ENCODE data around the gene MYBPC1.
"Not testable (repeated sequence)": the region's sequence is repeated elsewhere in the genome, so short reads cannot be mapped to it uniquely, and the experiment has no call there.

MYBPC1 gene, protein sequence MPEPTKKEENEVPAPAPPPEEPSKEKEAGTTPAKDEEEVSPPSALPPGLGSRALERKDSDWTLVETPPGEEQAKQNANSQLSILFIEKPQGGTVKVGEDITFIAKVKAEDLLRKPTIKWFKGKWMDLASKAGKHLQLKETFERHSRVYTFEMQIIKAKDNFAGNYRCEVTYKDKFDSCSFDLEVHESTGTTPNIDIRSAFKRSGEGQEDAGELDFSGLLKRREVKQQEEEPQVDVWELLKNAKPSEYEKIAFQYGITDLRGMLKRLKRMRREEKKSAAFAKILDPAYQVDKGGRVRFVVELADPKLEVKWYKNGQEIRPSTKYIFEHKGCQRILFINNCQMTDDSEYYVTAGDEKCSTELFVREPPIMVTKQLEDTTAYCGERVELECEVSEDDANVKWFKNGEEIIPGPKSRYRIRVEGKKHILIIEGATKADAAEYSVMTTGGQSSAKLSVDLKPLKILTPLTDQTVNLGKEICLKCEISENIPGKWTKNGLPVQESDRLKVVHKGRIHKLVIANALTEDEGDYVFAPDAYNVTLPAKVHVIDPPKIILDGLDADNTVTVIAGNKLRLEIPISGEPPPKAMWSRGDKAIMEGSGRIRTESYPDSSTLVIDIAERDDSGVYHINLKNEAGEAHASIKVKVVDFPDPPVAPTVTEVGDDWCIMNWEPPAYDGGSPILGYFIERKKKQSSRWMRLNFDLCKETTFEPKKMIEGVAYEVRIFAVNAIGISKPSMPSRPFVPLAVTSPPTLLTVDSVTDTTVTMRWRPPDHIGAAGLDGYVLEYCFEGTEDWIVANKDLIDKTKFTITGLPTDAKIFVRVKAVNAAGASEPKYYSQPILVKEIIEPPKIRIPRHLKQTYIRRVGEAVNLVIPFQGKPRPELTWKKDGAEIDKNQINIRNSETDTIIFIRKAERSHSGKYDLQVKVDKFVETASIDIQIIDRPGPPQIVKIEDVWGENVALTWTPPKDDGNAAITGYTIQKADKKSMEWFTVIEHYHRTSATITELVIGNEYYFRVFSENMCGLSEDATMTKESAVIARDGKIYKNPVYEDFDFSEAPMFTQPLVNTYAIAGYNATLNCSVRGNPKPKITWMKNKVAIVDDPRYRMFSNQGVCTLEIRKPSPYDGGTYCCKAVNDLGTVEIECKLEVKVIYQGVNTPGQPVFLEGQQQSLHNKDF
- 0 reads per million in 3 donors for total RNA-seq

- Histone ChIP-seq H3K4me1 (ENCODE audit: control insufficient read depth, insufficient read depth, low read length, poor library complexity, severe bottlenecking) (no peaks in the 10 kb centered on the region), H3K4me3 (ENCODE audit: insufficient read depth, low read depth, low read length, poor library complexity, severe bottlenecking) (no peak within 1 kb of the TSS), H3K27ac (ENCODE audit: insufficient read depth, low read length, poor library complexity, severe bottlenecking) (no peak within 1 kb of the TSS), H3K9me3 (ENCODE audit: control insufficient read depth, low read length) (no peaks in the 10 kb centered on the region), H3K36me3 (ENCODE audit: control insufficient read depth, insufficient read depth, low read length) (no peaks in the 10 kb centered on the region), H3K27me3 (replicated peaks; ENCODE audit: control insufficient read depth, insufficient read depth, low read length, poor library complexity, severe bottlenecking) (no peaks in the 10 kb centered on the region)
- no peak for DNase-seq
Observed at GRCh38 chr12:101594700-101595099, at the start of gene MYBPC1. Gene MYBPC1, plus strand, starts transcription at chr12:101594971. Its CDS starts 100 bp downstream, at chr12:101595071.

- Histone ChIP-seq H3K9me3 (ENCODE audit: control insufficient read depth, low read length) (no peaks in the 10 kb centered on the region), H3K4me3 (ENCODE audit: insufficient read depth, low read depth, low read length, poor library complexity, severe bottlenecking) (no peak overlapping the region), H3K4me1 (ENCODE audit: control insufficient read depth, insufficient read depth, low read length, poor library complexity, severe bottlenecking) (no peaks in the 10 kb centered on the region), H3K27me3 (replicated peaks; ENCODE audit: control insufficient read depth, insufficient read depth, low read length, poor library complexity, severe bottlenecking) (no peaks in the 10 kb centered on the region), H3K27ac (ENCODE audit: insufficient read depth, low read length, poor library complexity, severe bottlenecking) (no peak overlapping the region), H3K36me3 (ENCODE audit: control insufficient read depth, insufficient read depth, low read length) (no peaks in the 10 kb centered on the region)
- no peak for DNase-seq
Observed at GRCh38 chr12:101551362-101552114, 43.2 kb upstream of the MYBPC1 start.

DNA sequence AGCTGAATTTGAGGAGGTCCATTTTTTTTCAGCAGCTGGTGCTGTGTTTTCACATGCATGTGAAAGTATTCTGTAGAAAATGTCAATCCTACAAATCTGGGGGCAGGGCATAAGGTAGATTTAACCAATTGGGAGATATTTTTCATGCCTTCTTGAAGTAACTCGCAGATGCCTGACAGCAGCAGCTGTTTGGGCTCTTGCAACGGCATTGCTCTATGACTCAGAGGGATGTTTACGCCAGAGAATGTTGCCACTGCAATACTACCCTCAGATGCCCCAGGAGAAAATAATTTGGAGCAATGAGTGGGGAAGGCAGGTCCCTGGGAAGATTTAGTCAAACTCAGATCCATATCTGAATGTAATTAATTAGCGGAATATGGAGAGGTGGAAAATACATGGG is 42.5 kb upstream of the MYBPC1 start:
- H3K4me1 ChIP-seq (ENCODE audit: control insufficient read depth, insufficient read depth, low read length, poor library complexity, severe bottlenecking), result no peaks in the 10 kb centered on the region
- H3K9me3 ChIP-seq (ENCODE audit: control insufficient read depth, low read length), result no peaks in the 10 kb centered on the region
- H3K4me3 ChIP-seq (ENCODE audit: insufficient read depth, low read depth, low read length, poor library complexity, severe bottlenecking), result no peak overlapping the region
- H3K36me3 ChIP-seq (ENCODE audit: control insufficient read depth, insufficient read depth, low read length), result no peaks in the 10 kb centered on the region
- H3K27ac ChIP-seq (ENCODE audit: insufficient read depth, low read length, poor library complexity, severe bottlenecking), result no peak overlapping the region
- no peak for DNase-seq
- H3K27me3 ChIP-seq (replicated peaks; ENCODE audit: control insufficient read depth, insufficient read depth, low read length, poor library complexity, severe bottlenecking), result no peaks in the 10 kb centered on the region

DNA sequence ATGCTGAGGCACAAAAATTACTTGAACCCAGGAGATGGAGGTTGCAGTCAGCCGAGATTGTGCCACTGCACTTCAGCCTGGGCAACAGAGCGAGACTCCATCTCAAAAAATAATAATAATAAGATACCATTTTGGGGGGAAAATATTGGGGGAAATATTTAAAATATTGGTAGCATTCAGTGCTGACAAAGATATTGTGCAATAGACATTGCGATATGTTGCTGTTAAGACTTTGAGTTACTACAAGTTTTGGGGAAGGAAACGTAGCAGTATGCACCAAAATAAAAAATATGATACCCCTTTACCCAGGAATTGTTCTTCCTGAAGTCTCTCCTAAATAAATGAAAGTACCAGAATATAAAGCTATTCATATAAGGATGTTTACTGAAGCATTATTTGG is 37.7 kb upstream of the MYBPC1 start:
- no peak for DNase-seq
- Histone ChIP-seq H3K9me3 (ENCODE audit: control insufficient read depth, low read length) (no peaks in the 10 kb centered on the region), H3K36me3 (ENCODE audit: control insufficient read depth, insufficient read depth, low read length) (no peaks in the 10 kb centered on the region), H3K27me3 (replicated peaks; ENCODE audit: control insufficient read depth, insufficient read depth, low read length, poor library complexity, severe bottlenecking) (no peaks in the 10 kb centered on the region), H3K4me3 (ENCODE audit: insufficient read depth, low read depth, low read length, poor library complexity, severe bottlenecking) (no peak overlapping the region), H3K27ac (ENCODE audit: insufficient read depth, low read length, poor library complexity, severe bottlenecking) (no peak overlapping the region), H3K4me1 (ENCODE audit: control insufficient read depth, insufficient read depth, low read length, poor library complexity, severe bottlenecking) (no peaks in the 10 kb centered on the region)

DNA sequence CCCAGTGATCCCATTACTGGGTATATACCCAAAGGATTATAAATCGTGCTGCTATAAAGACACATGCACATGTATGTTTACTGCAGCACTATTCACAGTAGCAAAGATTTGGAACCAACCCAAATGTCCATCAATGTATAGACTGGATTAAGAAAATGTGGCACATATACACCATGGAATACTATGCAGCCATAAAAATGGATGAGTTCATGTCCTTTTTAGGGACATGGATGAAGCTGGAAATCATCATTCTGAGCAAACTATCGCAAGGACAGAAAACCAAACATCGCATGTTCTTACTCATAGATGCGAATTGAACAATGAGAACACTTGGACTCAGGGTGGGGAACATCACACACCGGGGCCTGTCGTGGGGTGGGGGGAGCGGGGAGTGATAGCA is 36.0 kb upstream of the MYBPC1 start:
- H3K36me3 ChIP-seq (ENCODE audit: control insufficient read depth, insufficient read depth, low read length); DNase-seq; H3K4me1 ChIP-seq (ENCODE audit: control insufficient read depth, insufficient read depth, low read length, poor library complexity, severe bottlenecking); H3K27me3 ChIP-seq (replicated peaks; ENCODE audit: control insufficient read depth, insufficient read depth, low read length, poor library complexity, severe bottlenecking); H3K27ac ChIP-seq (ENCODE audit: insufficient read depth, low read length, poor library complexity, severe bottlenecking); H3K4me3 ChIP-seq (ENCODE audit: insufficient read depth, low read depth, low read length, poor library complexity, severe bottlenecking); H3K9me3 ChIP-seq (ENCODE audit: control insufficient read depth, low read length): not testable (repeated sequence)

- no peak overlapping the region for H3K27ac ChIP-seq (ENCODE audit: insufficient read depth, low read length, poor library complexity, severe bottlenecking)
- DNase-seq, result no peak
- H3K4me1 ChIP-seq (ENCODE audit: control insufficient read depth, insufficient read depth, low read length, poor library complexity, severe bottlenecking), result no peaks in the 10 kb centered on the region
- no peaks in the 10 kb centered on the region for H3K27me3 ChIP-seq (replicated peaks; ENCODE audit: control insufficient read depth, insufficient read depth, low read length, poor library complexity, severe bottlenecking)
- no peak overlapping the region for H3K4me3 ChIP-seq (ENCODE audit: insufficient read depth, low read depth, low read length, poor library complexity, severe bottlenecking)
- H3K9me3 ChIP-seq (ENCODE audit: control insufficient read depth, low read length), result no peaks in the 10 kb centered on the region
- H3K36me3 ChIP-seq (ENCODE audit: control insufficient read depth, insufficient read depth, low read length), result no peaks in the 10 kb centered on the region
Observed at GRCh38 chr12:101563212-101563611, 31.6 kb upstream of the MYBPC1 start.

DNA sequence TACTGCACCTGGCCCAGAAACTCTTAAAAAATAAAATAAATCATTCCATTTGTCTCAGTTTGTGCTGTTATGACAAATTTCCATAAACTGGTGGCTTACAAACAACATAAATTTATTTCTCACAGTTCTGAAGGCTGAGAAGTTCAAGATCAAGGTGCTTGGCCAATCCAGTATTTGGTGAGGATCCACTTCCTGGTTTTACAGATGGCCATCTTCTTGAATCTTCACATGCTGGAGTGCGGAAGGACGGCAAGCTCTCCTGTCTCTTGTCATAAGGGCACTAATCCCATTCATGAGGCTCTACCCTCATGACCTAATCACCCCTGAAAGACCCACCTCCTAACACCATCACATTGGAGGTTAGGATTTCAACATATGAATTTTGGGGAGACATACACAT is 29.9 kb upstream of the MYBPC1 start:
- H3K27me3 ChIP-seq (replicated peaks; ENCODE audit: control insufficient read depth, insufficient read depth, low read length, poor library complexity, severe bottlenecking), result no peaks in the 10 kb centered on the region
- H3K36me3 ChIP-seq (ENCODE audit: control insufficient read depth, insufficient read depth, low read length), result no peaks in the 10 kb centered on the region
- no peak overlapping the region for H3K4me3 ChIP-seq (ENCODE audit: insufficient read depth, low read depth, low read length, poor library complexity, severe bottlenecking)
- no peaks in the 10 kb centered on the region for H3K4me1 ChIP-seq (ENCODE audit: control insufficient read depth, insufficient read depth, low read length, poor library complexity, severe bottlenecking)
- H3K9me3 ChIP-seq (ENCODE audit: control insufficient read depth, low read length), result no peaks in the 10 kb centered on the region
- no peak for DNase-seq
- H3K27ac ChIP-seq (ENCODE audit: insufficient read depth, low read length, poor library complexity, severe bottlenecking), result no peak overlapping the region

GRCh38 chr12:101566318-101566717 is 28.5 kb upstream of the MYBPC1 start:
- H3K9me3 ChIP-seq (ENCODE audit: control insufficient read depth, low read length), result no peaks in the 10 kb centered on the region
- no peak overlapping the region for H3K27ac ChIP-seq (ENCODE audit: insufficient read depth, low read length, poor library complexity, severe bottlenecking)
- DNase-seq, result no peak
- H3K27me3 ChIP-seq (replicated peaks; ENCODE audit: control insufficient read depth, insufficient read depth, low read length, poor library complexity, severe bottlenecking), result no peaks in the 10 kb centered on the region
- H3K4me3 ChIP-seq (ENCODE audit: insufficient read depth, low read depth, low read length, poor library complexity, severe bottlenecking), result no peak overlapping the region
- H3K36me3 ChIP-seq (ENCODE audit: control insufficient read depth, insufficient read depth, low read length), result no peaks in the 10 kb centered on the region
- H3K4me1 ChIP-seq (ENCODE audit: control insufficient read depth, insufficient read depth, low read length, poor library complexity, severe bottlenecking), result no peaks in the 10 kb centered on the region

- no peak overlapping the region for H3K27ac ChIP-seq (ENCODE audit: insufficient read depth, low read length, poor library complexity, severe bottlenecking)
- no peaks in the 10 kb centered on the region for H3K9me3 ChIP-seq (ENCODE audit: control insufficient read depth, low read length)
- H3K4me1 ChIP-seq (ENCODE audit: control insufficient read depth, insufficient read depth, low read length, poor library complexity, severe bottlenecking), result no peaks in the 10 kb centered on the region
- H3K27me3 ChIP-seq (replicated peaks; ENCODE audit: control insufficient read depth, insufficient read depth, low read length, poor library complexity, severe bottlenecking), result no peaks in the 10 kb centered on the region
- no peak overlapping the region for H3K4me3 ChIP-seq (ENCODE audit: insufficient read depth, low read depth, low read length, poor library complexity, severe bottlenecking)
- H3K36me3 ChIP-seq (ENCODE audit: control insufficient read depth, insufficient read depth, low read length), result no peaks in the 10 kb centered on the region
- DNase-seq, result no peak
Observed at GRCh38 chr12:101567918-101568317, 26.9 kb upstream of the MYBPC1 start.

All from effector memory CD4-positive, alpha-beta T cell (primary cell).